GM12878 (cell line): Measurements from ENCODE around the gene PI16. TPM values are rescaled to one million over a fixed set of nuclear protein-coding genes. Genes with fewer than 3 reads are reported as not detected.

Source experiments
- BACH1 ChIP-seq: fragments of 450-650 bp; IDR thresholded peaks from 2 replicates; pipeline ENCODE4 v1.6.1; 2017; ENCODE audit warnings: mild to moderate bottlenecking, borderline replicate concordance
- CBFB ChIP-seq: IDR thresholded peaks from 2 replicates; pipeline ENCODE4 v1.6.1; 2016; ENCODE audit warnings: antibody characterized with exemption, low read depth
- DPF2 ChIP-seq: fragments of 450-650 bp; IDR thresholded peaks from 2 replicates; pipeline ENCODE4 v1.6.1; 2017; ENCODE audit warnings: mild to moderate bottlenecking
- EED ChIP-seq: sonication (generic); IDR thresholded peaks from 2 replicates; pipeline ENCODE4 v1.6.1; 2016; ENCODE audit warnings: antibody characterized with exemption, low read depth
- ETV6 ChIP-seq, 2 experiments: fragments of 450-650 bp in 1 of 2; IDR thresholded peaks in 1 of 2; conservative IDR thresholded peaks in 1 of 2; 2 replicates each; pipeline ENCODE4 v1.6.1; 2014; ENCODE audit warnings: antibody characterized with exemption in 1 of 2, borderline replicate concordance in 1 of 2, low read depth in 1 of 2, mild to moderate bottlenecking in 1 of 2, moderate library complexity in 1 of 2
- GATAD2B ChIP-seq: fragments of 450-650 bp; conservative IDR thresholded peaks from 2 replicates; pipeline ENCODE4 v1.6.1; 2017; ENCODE audit warnings: low read depth, mild to moderate bottlenecking, moderate library complexity
- IKZF2 ChIP-seq, 2 experiments: fragments of 450-650 bp; IDR thresholded peaks; 2 replicates each; pipeline ENCODE4 v1.6.1; 2017; ENCODE audit warnings: mild to moderate bottlenecking in 2 of 2, moderate library complexity in 2 of 2
- MXI1 ChIP-seq: fragments of 150-350 bp; IDR thresholded peaks from 2 replicates; pipeline ENCODE4 v1.6.1; 2011; ENCODE audit warnings: low read depth, mild to moderate bottlenecking, inconsistent platforms, low read length, improper control_type of control experiment
- MYB ChIP-seq: fragments of 150-350 bp; IDR thresholded peaks from 2 replicates; pipeline ENCODE4 v1.6.1; 2014; ENCODE audit warnings: mild to moderate bottlenecking, low read depth, low read length, borderline replicate concordance
- NFYB ChIP-seq: IDR thresholded peaks from 2 replicates; pipeline ENCODE4 v1.6.1; 2011; ENCODE audit warnings: low read depth, mild to moderate bottlenecking, low read length, improper control_type of control experiment, moderate library complexity; ENCODE audit not compliant: insufficient read depth
- NR2C1 ChIP-seq: fragments of 450-650 bp; IDR thresholded peaks from 2 replicates; pipeline ENCODE4 v1.6.1; 2017; ENCODE audit warnings: antibody characterized with exemption, mild to moderate bottlenecking, moderate library complexity
- NR2F1 ChIP-seq: fragments of 450-650 bp; conservative IDR thresholded peaks from 2 replicates; pipeline ENCODE4 v1.6.1; 2017; ENCODE audit warnings: mild to moderate bottlenecking
- POLR2AphosphoS5 ChIP-seq: IDR thresholded peaks from 2 replicates; pipeline ENCODE4 v1.6.1; 2011; ENCODE audit warnings: mild to moderate bottlenecking, low read length, inconsistent platforms
- RUNX3 ChIP-seq: IDR thresholded peaks from 2 replicates; pipeline ENCODE4 v1.6.1; 2012; ENCODE audit warnings: low read length, inconsistent platforms
- SMARCA5 ChIP-seq: fragments of 450-650 bp; IDR thresholded peaks from 2 replicates; pipeline ENCODE4 v1.6.1; 2017; ENCODE audit warnings: mild to moderate bottlenecking
- SRF ChIP-seq, 2 experiments: IDR thresholded peaks; 2 replicates each; pipeline ENCODE4 v1.6.1; 2011; ENCODE audit warnings: low read depth in 2 of 2, low read length in 2 of 2, mild to moderate bottlenecking in 1 of 2, moderate library complexity in 1 of 2
- ZBTB4 ChIP-seq: fragments of 450-650 bp; formaldehyde crosslinking; IDR thresholded peaks from 2 replicates; pipeline ENCODE4 v1.4.0; 2022; ENCODE audit warnings: mild to moderate bottlenecking, moderate library complexity
- ZNF622 ChIP-seq: fragments of 450-650 bp; IDR thresholded peaks from 2 replicates; pipeline ENCODE4 v1.6.1; 2017; ENCODE audit warnings: mild to moderate bottlenecking, inconsistent platforms
- ZNF687 ChIP-seq: fragments of 450-650 bp; IDR thresholded peaks from 2 replicates; pipeline ENCODE4 v1.6.1; 2017; ENCODE audit warnings: mild to moderate bottlenecking, moderate library complexity
- polyA plus RNA-seq, 11 experiments: library from polyadenylated mRNA; depleted of rRNA in 4 of 11; unstranded in 6 of 11; stranded (reverse) in 5 of 11; fragments of >200 nt; fragmentation: Nextera tagmentation in 4 of 11; fragmentation: Illumina TruSeq in 1 of 11; extraction: Ambion mirVana in 4 of 11; extraction: Trizol in 1 of 11; gene quantifications; 1 replicate in 1 of 11; 2 replicates in 10 of 11; pipeline versions ENCODE4 v1.2.1 to v1.2.3, GENCODE V29; 2011 to 2016; ENCODE audit warnings: inconsistent platforms in 2 of 11, missing spikeins in 2 of 11, low read depth in 1 of 11
- total RNA-seq, 4 experiments: library from RNA; depleted of rRNA in 3 of 4; stranded (reverse); fragments of >200 nt in 3 of 4; fragmentation: Illumina TruSeq in 1 of 4; extraction: Trizol in 1 of 4; gene quantifications; 2 replicates each; pipeline versions ENCODE4 v1.2.1 to v1.2.3, GENCODE V29; 2013 to 2021

Gene PI16
- total and polyA plus RNA-seq, 10 of the 15 experiments (the other 5 are each of a cell fraction or from before 2014, with no cell fraction given) = 0.08 to 0.12 TPM; not detected in 8

GRCh38 chr6:37005061-37005810, 50.7 kb downstream of the PI16 start, which contains the start of gene FGD2 (continued):
- TF ChIP-seq ZNF687 (peak; percentile 82), ZBTB4 (CRISPR knock-in tag) (no peak), IKZF2 (IDR thresholded peaks at IDR 0.05) (peak in 1 of 2 experiments; percentile 23; a peak in 1 of 4 replicates), SRF (IDR thresholded peaks at IDR 0.05; ENCODE audit: low read depth in 2 of 2, low read length in 2 of 2) (0 out of 4 replicates have a peak, but pooled peaks of 1 of the 2 experiments have one; percentile 57), DPF2 (peak; percentile 64), MYB (no peak), POLR2AphosphoS5 (peak; percentile 73), RUNX3 (peak; percentile 50), BACH1 (0 out of 2 replicates have a peak, but pooled peaks have one; percentile 19), ZNF622 (no peak), MXI1 (peak; percentile 67), EED (peak; percentile 11; the same call in 1 of the 2 replicates), NFYB (0 out of 2 replicates have a peak, but pooled peaks have one; percentile 14), CBFB (no peak), NR2F1 (peak; percentile 96), SMARCA5 (peak; percentile 55; the same call in 1 of the 2 replicates), ETV6 (conservative IDR thresholded peaks at IDR 0.05 in 1 of 2, IDR thresholded peaks at IDR 0.05 in 1 of 2; ENCODE audit: borderline replicate concordance in 1 of 2, low read depth in 1 of 2) (0 out of 4 replicates have a peak, but pooled peaks of 1 of the 2 experiments have one; percentile 9), GATAD2B (peak; percentile 38; the same call in 1 of the 2 replicates), NR2C1 (peak; percentile 75)
